CD4-positive, CD25-positive, alpha-beta regulatory T cell (primary cell): ENCODE measurements around the gene PCDHB3. TPM values are rescaled to one million over a fixed set of nuclear protein-coding genes. Genes with fewer than 3 reads are reported as not detected.
"Not testable (repeated sequence)": the region's sequence is repeated elsewhere in the genome, so short reads cannot be mapped to it uniquely, and the experiment has no call there.

ENCODE experiments used
- ATAC-seq, 2 donors: fragments of 150-1000 bp; cut with Tn5 transposase; one replicate each; pipeline ENCODE4 v1.10.0; 2021; ENCODE audit warnings: low read depth in 2 of 2, moderate number of reproducible peaks in 2 of 2, moderate library complexity in 1 of 2
- DNase-seq, 3 donors: peaks; one replicate each; pipeline versions ENCODE4 v3.0.0 to v3.0.0-alpha.2; 2012 to 2022; ENCODE audit warnings: mixed read lengths in 1 of 3
- H3K27ac ChIP-seq: one replicate; pipeline ENCODE4 v1.7.0; 2013; ENCODE audit warnings: mild to moderate bottlenecking, low read length; ENCODE audit not compliant: insufficient read depth, poor library complexity, severe bottlenecking
- H3K27me3 ChIP-seq: one replicate; pipeline ENCODE4 v1.7.0; 2013; ENCODE audit warnings: low read length; ENCODE audit not compliant: control insufficient read depth, insufficient read depth
- H3K36me3 ChIP-seq: one replicate; pipeline ENCODE4 v1.7.0; 2013; ENCODE audit warnings: mild to moderate bottlenecking, low read length, moderate library complexity; ENCODE audit not compliant: control insufficient read depth, insufficient read depth
- H3K4me1 ChIP-seq: 2 replicates; pipeline ENCODE4 v1.7.0; 2013; ENCODE audit warnings: mild to moderate bottlenecking, low read length; ENCODE audit not compliant: insufficient read depth, control insufficient read depth, poor library complexity, severe bottlenecking
- H3K4me3 ChIP-seq: one replicate; pipeline ENCODE4 v1.7.0; 2013; ENCODE audit warnings: low read depth, mild to moderate bottlenecking, low read length, moderate library complexity
- H3K9me3 ChIP-seq, 2 experiments: 1 replicate in 1 of 2; 2 replicates in 1 of 2; pipeline ENCODE4 v1.7.0; 2013; ENCODE audit warnings: low read length in 2 of 2, mild to moderate bottlenecking in 1 of 2, moderate library complexity in 1 of 2; ENCODE audit not compliant: control insufficient read depth in 2 of 2
- H3K27ac Mint-ChIP-seq, 3 donors: one replicate each; pipeline ENCODE4 v1.8.0; 2020 to 2022; ENCODE audit warnings: mild to moderate bottlenecking in 3 of 3, mixed read lengths in 3 of 3, moderate library complexity in 2 of 3
- H3K27me3 Mint-ChIP-seq: one replicate; pipeline ENCODE4 v1.8.0; 2022; ENCODE audit warnings: mild to moderate bottlenecking, mixed read lengths
- H3K36me3 Mint-ChIP-seq: one replicate; pipeline ENCODE4 v1.8.0; 2020; ENCODE audit warnings: mixed read lengths
- H3K4me1 Mint-ChIP-seq, 4 donors: one replicate each; pipeline ENCODE4 v1.8.0; 2020 to 2022; ENCODE audit warnings: mixed read lengths in 4 of 4, mild to moderate bottlenecking in 1 of 4
- H3K4me3 Mint-ChIP-seq, 4 donors: one replicate each; pipeline ENCODE4 v1.8.0; 2020 to 2022; ENCODE audit warnings: mild to moderate bottlenecking in 4 of 4, mixed read lengths in 4 of 4, moderate library complexity in 3 of 4
- H3K9me3 Mint-ChIP-seq, 7 donors: one replicate each; pipeline ENCODE4 v1.8.0; 2020 to 2022; ENCODE audit warnings: mixed read lengths in 7 of 7, mild to moderate bottlenecking in 3 of 7, moderate library complexity in 2 of 7
- polyA plus RNA-seq, 4 donors: library from polyadenylated mRNA; unstranded; fragments of 300-500 nt; fragmentation: Illumina TruSeq; gene quantifications; one replicate each; pipeline ENCODE4 v1.2.3, GENCODE V29; 2021
- total RNA-seq: library from RNA; stranded (reverse); gene quantifications from one replicate; pipeline ENCODE4 v1.2.3, GENCODE V29; 2022

PCDHB3 gene
- total and polyA plus RNA-seq, 5 donors from 2014 or later, result not detected

DNA sequence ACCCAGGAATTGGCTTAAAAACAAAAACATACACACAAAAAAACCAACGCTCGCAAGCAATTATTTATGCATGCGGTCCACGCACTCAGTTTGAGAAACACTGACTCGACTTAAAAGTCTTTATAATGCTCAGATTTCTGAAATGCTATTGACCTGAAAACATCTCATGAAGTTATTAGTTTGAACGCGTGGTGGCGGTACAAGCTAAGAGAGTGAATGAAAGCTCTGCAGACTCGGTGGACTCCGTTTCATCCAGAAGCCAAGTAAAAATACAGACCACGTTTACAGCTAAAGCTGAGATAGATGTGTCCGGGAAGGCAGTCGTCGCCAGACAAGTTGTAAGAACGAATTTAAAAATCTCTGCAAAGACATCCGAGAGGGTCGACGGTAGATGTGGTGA lies 49.5 kb downstream of the PCDHB3 start, which contains the start of gene PCDHB6:
PCDHB6 (plus strand) TSS at position 246 of the 400 bp plus-strand sequence. CDS start 201 bp downstream, outside the sequence.
- no peaks in the 10 kb centered on the region for H3K36me3 ChIP-seq
- H3K27ac ChIP-seq, result no peak within 1 kb of the TSS
- peaks cover 0 to 5% (median 1%) of the 10 kb centered on the region in 4 donors for H3K4me1 Mint-ChIP-seq
- H3K4me3 Mint-ChIP-seq, result peak within 1 kb of the TSS in 1 of 4 donors; percentile 71
- H3K4me1 ChIP-seq, result no peaks in the 10 kb centered on the region
- peaks cover 0 to 17% (median 8%) of the 10 kb centered on the region in 7 donors for H3K9me3 Mint-ChIP-seq
- DNase-seq, result peak in 1 of 3 donors; percentile 1
- H3K36me3 Mint-ChIP-seq, result no peaks in the 10 kb centered on the region
- no peak within 1 kb of the TSS for H3K4me3 ChIP-seq
- H3K27me3 Mint-ChIP-seq, result peaks cover 9% of the 10 kb centered on the region
- H3K27me3 ChIP-seq, result peaks cover 2% of the 10 kb centered on the region
- no peak for ATAC-seq
- peaks cover 5 to 6% of the 10 kb centered on the region in 2 experiments for H3K9me3 ChIP-seq
- H3K27ac Mint-ChIP-seq, result no peak within 1 kb of the TSS

DNA sequence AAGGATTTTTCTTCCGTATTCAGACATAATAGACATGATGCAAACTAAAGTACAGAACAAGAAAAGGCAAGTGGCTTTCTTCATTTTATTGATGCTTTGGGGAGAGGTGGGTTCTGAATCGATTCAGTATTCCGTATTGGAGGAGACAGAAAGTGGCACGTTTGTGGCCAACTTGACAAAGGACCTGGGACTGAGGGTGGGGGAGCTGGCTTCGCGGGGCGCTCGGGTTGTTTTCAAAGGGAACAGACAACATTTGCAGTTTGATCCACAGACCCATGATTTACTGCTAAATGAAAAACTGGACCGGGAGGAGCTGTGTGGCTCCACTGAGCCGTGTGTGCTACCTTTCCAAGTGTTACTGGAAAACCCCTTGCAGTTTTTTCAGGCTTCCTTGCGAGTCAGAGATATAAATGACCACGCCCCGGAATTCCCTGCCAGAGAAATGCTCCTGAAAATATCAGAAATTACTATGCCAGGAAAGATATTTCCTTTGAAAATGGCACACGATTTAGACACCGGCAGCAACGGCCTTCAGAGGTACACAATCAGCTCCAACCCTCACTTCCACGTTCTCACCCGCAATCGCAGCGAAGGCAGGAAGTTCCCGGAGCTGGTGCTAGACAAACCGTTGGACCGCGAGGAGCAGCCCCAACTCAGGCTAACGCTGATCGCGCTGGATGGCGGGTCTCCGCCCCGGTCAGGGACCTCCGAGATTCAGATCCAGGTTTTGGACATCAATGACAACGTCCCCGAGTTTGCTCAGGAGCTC lies 50.1 kb downstream of the PCDHB3 start:
- no peak for ATAC-seq
- H3K36me3 Mint-ChIP-seq, result no peaks in the 10 kb centered on the region
- peaks cover 5 to 8% of the 10 kb centered on the region in 2 experiments for H3K9me3 ChIP-seq
- no peak overlapping the region for H3K4me3 ChIP-seq
- H3K27me3 Mint-ChIP-seq, result peaks cover 9% of the 10 kb centered on the region
- H3K4me1 Mint-ChIP-seq, result peaks cover 0 to 5% (median 1%) of the 10 kb centered on the region in 4 donors
- peak overlapping the region in 1 of 4 donors; percentile 71 for H3K4me3 Mint-ChIP-seq
- H3K9me3 Mint-ChIP-seq, result peaks cover 0 to 17% (median 8%) of the 10 kb centered on the region in 7 donors
- peaks cover 2% of the 10 kb centered on the region for H3K27me3 ChIP-seq
- H3K4me1 ChIP-seq, result no peaks in the 10 kb centered on the region
- H3K27ac Mint-ChIP-seq, result no peak overlapping the region
- no peak overlapping the region for H3K27ac ChIP-seq
- H3K36me3 ChIP-seq, result no peaks in the 10 kb centered on the region
- no peak for DNase-seq

DNA sequence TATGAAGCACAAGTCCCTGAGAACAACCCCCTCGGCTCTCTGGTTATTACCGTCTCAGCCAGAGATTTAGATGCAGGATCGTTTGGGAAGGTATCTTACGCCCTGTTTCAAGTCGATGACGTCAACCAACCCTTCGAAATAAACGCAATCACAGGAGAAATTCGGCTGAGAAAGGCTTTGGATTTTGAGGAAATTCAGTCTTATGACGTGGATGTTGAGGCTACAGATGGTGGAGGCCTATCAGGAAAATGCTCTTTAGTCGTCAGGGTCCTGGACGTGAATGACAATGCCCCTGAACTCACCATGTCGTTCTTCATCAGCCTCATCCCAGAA lies 50.7 kb downstream of the PCDHB3 start:
- Histone ChIP-seq H3K4me1 (no peaks in the 10 kb centered on the region), H3K27me3 (peaks cover 2% of the 10 kb centered on the region), H3K4me3 (no peak overlapping the region), H3K27ac (no peak overlapping the region), H3K36me3 (no peaks in the 10 kb centered on the region), H3K9me3 (peaks cover 5 to 13% of the 10 kb centered on the region in 2 experiments)
- Mint-ChIP-seq H3K4me1 (peaks cover 0 to 5% (median 1%) of the 10 kb centered on the region in 4 donors), H3K4me3 (no peak overlapping the region), H3K36me3 (no peaks in the 10 kb centered on the region), H3K27ac (no peak overlapping the region), H3K27me3 (peaks cover 13% of the 10 kb centered on the region), H3K9me3 (peaks cover 0 to 17% (median 10%) of the 10 kb centered on the region in 7 donors)
- DNase-seq (no peak), ATAC-seq (no peak)

DNA sequence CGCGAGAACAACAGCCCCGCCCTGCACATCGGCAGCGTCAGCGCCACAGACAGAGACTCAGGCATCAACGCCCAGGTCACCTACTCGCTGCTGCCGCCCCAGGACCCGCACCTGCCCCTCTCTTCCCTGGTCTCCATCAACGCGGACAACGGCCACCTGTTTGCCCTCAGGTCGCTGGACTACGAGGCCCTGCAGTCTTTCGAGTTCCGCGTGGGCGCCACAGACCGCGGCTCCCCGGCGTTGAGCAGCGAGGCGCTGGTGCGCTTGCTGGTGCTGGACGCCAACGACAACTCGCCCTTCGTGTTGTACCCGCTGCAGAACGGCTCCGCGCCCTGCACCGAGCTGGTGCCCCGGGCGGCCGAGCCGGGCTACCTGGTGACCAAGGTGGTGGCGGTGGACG lies 51.4 kb downstream of the PCDHB3 start:
- not testable (repeated sequence) for H3K27me3 ChIP-seq, H3K4me1 ChIP-seq, H3K4me3 ChIP-seq, DNase-seq, H3K4me1 Mint-ChIP-seq, H3K27ac ChIP-seq, H3K36me3 Mint-ChIP-seq, ATAC-seq, H3K4me3 Mint-ChIP-seq, H3K36me3 ChIP-seq, H3K27ac Mint-ChIP-seq
- peaks cover 17% of the 10 kb centered on the region for H3K27me3 Mint-ChIP-seq
- H3K9me3 ChIP-seq, result peaks cover 8 to 20% of the 10 kb centered on the region in 2 experiments
- peaks cover 0 to 23% (median 12%) of the 10 kb centered on the region in 7 donors for H3K9me3 Mint-ChIP-seq

DNA sequence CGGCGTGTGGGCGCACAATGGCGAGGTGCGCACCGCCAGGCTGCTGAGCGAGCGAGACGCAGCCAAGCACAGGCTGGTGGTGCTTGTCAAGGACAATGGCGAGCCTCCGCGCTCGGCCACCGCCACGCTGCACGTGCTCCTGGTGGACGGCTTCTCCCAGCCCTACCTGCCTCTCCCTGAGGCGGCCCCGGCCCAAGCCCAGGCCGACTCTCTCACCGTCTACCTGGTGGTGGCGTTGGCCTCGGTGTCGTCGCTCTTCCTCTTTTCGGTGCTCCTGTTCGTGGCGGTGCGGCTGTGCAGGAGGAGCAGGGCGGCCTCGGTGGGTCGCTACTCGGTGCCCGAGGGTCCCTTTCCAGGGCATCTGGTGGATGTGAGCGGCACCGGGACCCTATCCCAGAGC lies 51.8 kb downstream of the PCDHB3 start:
- H3K9me3 Mint-ChIP-seq, result peaks cover 0 to 28% (median 14%) of the 10 kb centered on the region in 7 donors
- not testable (repeated sequence) for H3K36me3 ChIP-seq, H3K27ac ChIP-seq, H3K4me3 Mint-ChIP-seq, H3K4me1 Mint-ChIP-seq, ATAC-seq, H3K27me3 ChIP-seq, H3K4me1 ChIP-seq, H3K4me3 ChIP-seq, H3K27ac Mint-ChIP-seq, H3K36me3 Mint-ChIP-seq, DNase-seq
- peaks cover 8 to 22% of the 10 kb centered on the region in 2 experiments for H3K9me3 ChIP-seq
- peaks cover 19% of the 10 kb centered on the region for H3K27me3 Mint-ChIP-seq

Other genes with a start within 250 kb of the PCDHB3 start
- not detected for gene PCDHA10, start 244.6 kb upstream of the PCDHB3 start, total RNA-seq
- not detected for gene PCDHA10, start 244.6 kb upstream of the PCDHB3 start, polyA plus RNA-seq
- gene PCDHA11, start 231.5 kb upstream of the PCDHB3 start, total RNA-seq, result not detected
- gene PCDHA11, start 231.5 kb upstream of the PCDHB3 start, polyA plus RNA-seq, result not detected
- not detected for gene PCDHA12, start 225.2 kb upstream of the PCDHB3 start, total RNA-seq
- gene PCDHA12, start 225.2 kb upstream of the PCDHB3 start, polyA plus RNA-seq, result not detected
- not detected for gene PCDHA13, start 218.3 kb upstream of the PCDHB3 start, total RNA-seq
- not detected for gene PCDHA13, start 218.3 kb upstream of the PCDHB3 start, polyA plus RNA-seq
- gene PCDHAC1, start 174.2 kb upstream of the PCDHB3 start, total RNA-seq, result not detected
- gene PCDHAC1, start 174.2 kb upstream of the PCDHB3 start, polyA plus RNA-seq, result not detected
- gene PCDHAC2, start 134.0 kb upstream of the PCDHB3 start, total RNA-seq, result not detected
- not detected for gene PCDHAC2, start 134.0 kb upstream of the PCDHB3 start, polyA plus RNA-seq
- not detected for gene PCDHB1, start 49.1 kb upstream of the PCDHB3 start, total RNA-seq
- not detected for gene PCDHB1, start 49.1 kb upstream of the PCDHB3 start, polyA plus RNA-seq
- not detected for gene PCDHB2, start 5.9 kb upstream of the PCDHB3 start, total RNA-seq
- gene PCDHB2, start 5.9 kb upstream of the PCDHB3 start, polyA plus RNA-seq, result not detected
- gene PCDHB4, start 21.3 kb downstream of the PCDHB3 start, total RNA-seq, result not detected
- not detected for gene PCDHB4, start 21.3 kb downstream of the PCDHB3 start, polyA plus RNA-seq
- gene PCDHB5, start 34.7 kb downstream of the PCDHB3 start, total RNA-seq, result not detected
- gene PCDHB5, start 34.7 kb downstream of the PCDHB3 start, polyA plus RNA-seq, result under 1 TPM in 1 of 4 donors, not detected in 3; 0.19 TPM
- not detected for gene PCDHB6, start 49.6 kb downstream of the PCDHB3 start, total RNA-seq
- gene PCDHB6, start 49.6 kb downstream of the PCDHB3 start, polyA plus RNA-seq, result not detected
- gene PCDHB7, start 72.2 kb downstream of the PCDHB3 start, total RNA-seq, result not detected
- gene PCDHB7, start 72.2 kb downstream of the PCDHB3 start, polyA plus RNA-seq, result not detected
- not detected for gene PCDHB8, start 77.3 kb downstream of the PCDHB3 start, total RNA-seq
- gene PCDHB8, start 77.3 kb downstream of the PCDHB3 start, polyA plus RNA-seq, result not detected
- not detected for gene PCDHB16, start 81.9 kb downstream of the PCDHB3 start, total RNA-seq
- not detected for gene PCDHB16, start 81.9 kb downstream of the PCDHB3 start, polyA plus RNA-seq
- gene PCDHB9, start 86.7 kb downstream of the PCDHB3 start, total RNA-seq, result 0.07 TPM
- gene PCDHB9, start 86.7 kb downstream of the PCDHB3 start, polyA plus RNA-seq, result not detected
- gene PCDHB10, start 91.9 kb downstream of the PCDHB3 start, total RNA-seq, result not detected
- gene PCDHB10, start 91.9 kb downstream of the PCDHB3 start, polyA plus RNA-seq, result not detected
- not detected for gene PCDHB11, start 99.2 kb downstream of the PCDHB3 start, total RNA-seq
- gene PCDHB11, start 99.2 kb downstream of the PCDHB3 start, polyA plus RNA-seq, result not detected
- gene PCDHB12, start 108.2 kb downstream of the PCDHB3 start, total RNA-seq, result not detected
- gene PCDHB12, start 108.2 kb downstream of the PCDHB3 start, polyA plus RNA-seq, result not detected
- gene PCDHB13, start 113.4 kb downstream of the PCDHB3 start, total RNA-seq, result not detected
- under 1 TPM in 1 of 4 donors, not detected in 3; 0.05 TPM for gene PCDHB13, start 113.4 kb downstream of the PCDHB3 start, polyA plus RNA-seq
- gene PCDHB14, start 122.9 kb downstream of the PCDHB3 start, total RNA-seq, result not detected
- not detected for gene PCDHB14, start 122.9 kb downstream of the PCDHB3 start, polyA plus RNA-seq
- not detected for gene PCDHB15, start 144.9 kb downstream of the PCDHB3 start, total RNA-seq
- not detected for gene PCDHB15, start 144.9 kb downstream of the PCDHB3 start, polyA plus RNA-seq
- 0.74 TPM for gene SLC25A2, start 203.6 kb downstream of the PCDHB3 start, total RNA-seq
- gene SLC25A2, start 203.6 kb downstream of the PCDHB3 start, polyA plus RNA-seq, result under 1 TPM in 1 of 4 donors, not detected in 3; 0.12 TPM
- gene TAF7, start 220.3 kb downstream of the PCDHB3 start, total RNA-seq, result 76.6 TPM
- gene TAF7, start 220.3 kb downstream of the PCDHB3 start, polyA plus RNA-seq, result 100 to 1,000 TPM; 172 to 235 (median 200) TPM
- 0.10 TPM for gene PCDHGA1, start 230.0 kb downstream of the PCDHB3 start, total RNA-seq
- gene PCDHGA1, start 230.0 kb downstream of the PCDHB3 start, polyA plus RNA-seq, result under 1 TPM in 1 of 4 donors, not detected in 3; 0.06 TPM
- gene PCDHGA2, start 238.3 kb downstream of the PCDHB3 start, total RNA-seq, result not detected
- not detected for gene PCDHGA2, start 238.3 kb downstream of the PCDHB3 start, polyA plus RNA-seq
- not detected for gene PCDHGA3, start 243.4 kb downstream of the PCDHB3 start, total RNA-seq
- gene PCDHGA3, start 243.4 kb downstream of the PCDHB3 start, polyA plus RNA-seq, result not detected
- gene PCDHGB1, start 249.6 kb downstream of the PCDHB3 start, total RNA-seq, result not detected
- not detected for gene PCDHGB1, start 249.6 kb downstream of the PCDHB3 start, polyA plus RNA-seq